Measurements from ENCODE around the gene HFE.
"Not testable (repeated sequence)": the region's sequence is repeated elsewhere in the genome, so short reads cannot be mapped to it uniquely, and the experiment has no call there.

HFE gene

GRCh38 chr6:26120115-26120514 is 32.9 kb downstream of the HFE start:
- peaks cover 21% of the 10 kb centered on the region for H3K36me3 Mint-ChIP-seq
- H3K27me3 Mint-ChIP-seq, H3K4me3 Mint-ChIP-seq: not testable (repeated sequence)

GRCh38 chr6:26120807-26121140 is 33.5 kb downstream of the HFE start:
- no peak for ATAC-seq
- peaks cover 7% of the 10 kb centered on the region for H3K9me3 Mint-ChIP-seq
- H3K4me3 Mint-ChIP-seq: no peak overlapping the region
- H3K27ac Mint-ChIP-seq: no peak overlapping the region
- H3K27me3 Mint-ChIP-seq: no peaks in the 10 kb centered on the region
- H3K36me3 Mint-ChIP-seq: peaks cover 26% of the 10 kb centered on the region
- peaks cover 20% of the 10 kb centered on the region for H3K4me1 Mint-ChIP-seq

More at GRCh38 chr6:26120115-26120514, 32.9 kb downstream of the HFE start:
- H3K4me1 Mint-ChIP-seq: peaks cover 20% of the 10 kb centered on the region
- not testable (repeated sequence) for H3K27ac Mint-ChIP-seq, ATAC-seq, H3K9me3 Mint-ChIP-seq

DNA sequence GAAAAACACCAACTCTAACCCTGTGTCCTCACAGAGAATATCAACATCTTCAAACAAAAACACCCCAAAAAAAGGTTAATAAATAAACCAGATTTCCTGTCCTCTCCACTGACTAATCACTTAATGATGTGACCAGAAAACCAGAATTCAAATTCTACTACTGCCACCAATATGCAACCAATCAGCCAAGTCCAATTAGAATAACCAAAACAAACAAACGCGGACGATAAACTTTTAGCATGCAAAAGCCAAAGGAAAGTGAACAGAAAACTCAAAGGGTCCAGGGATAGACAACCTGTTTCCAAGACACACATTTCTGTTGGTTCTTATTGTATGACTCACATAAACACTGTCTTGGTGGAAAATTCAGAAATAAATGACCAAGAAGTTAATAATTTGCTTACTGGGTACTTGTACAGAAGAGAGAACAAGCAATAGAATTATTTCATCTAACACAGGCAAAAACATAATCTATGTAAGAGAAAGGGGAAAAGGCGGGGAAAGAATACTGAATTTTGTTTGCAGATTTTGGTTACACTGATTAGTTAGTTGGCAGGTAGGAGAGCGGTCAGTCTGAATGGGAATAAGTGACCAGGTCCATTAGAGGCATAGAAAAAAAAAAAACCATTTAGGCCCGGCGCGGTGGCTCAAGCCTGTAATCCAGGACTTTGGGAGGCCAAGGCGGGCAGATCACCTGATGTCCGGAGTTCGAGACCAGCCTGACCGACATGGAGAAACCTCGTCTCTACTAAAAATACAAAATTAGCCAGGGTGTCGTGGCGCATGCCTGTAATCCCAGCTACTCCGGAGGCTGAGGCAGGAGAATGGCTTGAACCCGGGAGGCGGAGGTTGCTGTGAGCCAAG is 34.1 kb downstream of the HFE start:
- no peak for ATAC-seq
- H3K27ac Mint-ChIP-seq: peak overlapping the region; percentile 67
- H3K27me3 Mint-ChIP-seq: no peaks in the 10 kb centered on the region
- H3K4me1 Mint-ChIP-seq: peaks cover 20% of the 10 kb centered on the region
- peaks cover 31% of the 10 kb centered on the region for H3K36me3 Mint-ChIP-seq
- peak overlapping the region; percentile 43 for H3K4me3 Mint-ChIP-seq
- H3K9me3 Mint-ChIP-seq: peaks cover 7% of the 10 kb centered on the region

DNA sequence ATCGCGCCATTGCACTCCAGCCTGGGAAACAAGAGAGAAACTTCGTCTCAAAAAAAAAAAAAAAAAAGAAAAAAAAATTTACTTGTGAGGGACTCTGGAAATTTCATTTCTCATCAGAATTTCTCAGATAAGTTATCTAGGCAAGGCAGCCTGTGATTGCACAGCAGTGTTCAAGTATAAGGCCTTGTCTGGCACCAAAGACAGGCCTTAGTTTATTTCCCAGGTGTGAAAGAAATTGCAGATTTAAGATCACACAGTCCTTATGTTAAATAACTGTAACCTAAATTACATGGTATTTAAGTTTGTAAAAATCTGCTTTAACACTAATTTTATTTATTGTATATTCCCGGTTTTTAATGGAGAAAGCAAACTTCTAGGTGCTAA is 34.8 kb downstream of the HFE start:
- H3K27me3 Mint-ChIP-seq: no peaks in the 10 kb centered on the region
- H3K4me3 Mint-ChIP-seq: peak overlapping the region; percentile 96
- H3K36me3 Mint-ChIP-seq: peaks cover 38% of the 10 kb centered on the region
- ATAC-seq: no peak
- peak overlapping the region; percentile 100 for H3K27ac Mint-ChIP-seq
- H3K4me1 Mint-ChIP-seq: peaks cover 27% of the 10 kb centered on the region
- peaks cover 7% of the 10 kb centered on the region for H3K9me3 Mint-ChIP-seq

DNA sequence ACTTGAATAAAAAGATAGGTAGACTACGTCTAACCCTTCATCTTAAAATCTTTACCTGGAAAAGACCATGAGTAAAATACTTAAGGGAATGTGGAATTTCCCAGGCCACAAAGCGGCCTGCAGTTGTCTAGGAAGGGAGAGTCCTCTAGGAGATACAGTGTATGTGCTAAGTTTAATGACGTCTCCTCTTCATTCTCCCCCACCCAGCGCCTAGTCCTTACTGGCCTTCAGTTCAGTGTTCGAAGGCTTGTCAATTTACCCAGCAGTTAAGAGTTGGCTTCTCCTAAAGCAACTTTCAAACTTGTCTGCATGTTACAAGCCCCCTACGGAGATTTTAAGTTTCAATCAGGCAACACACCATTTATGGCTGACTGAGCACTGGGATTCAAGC is 35.2 kb downstream of the HFE start:
- ATAC-seq: no peak
- no peaks in the 10 kb centered on the region for H3K27me3 Mint-ChIP-seq
- H3K36me3 Mint-ChIP-seq: peaks cover 42% of the 10 kb centered on the region
- H3K9me3 Mint-ChIP-seq: peaks cover 7% of the 10 kb centered on the region
- H3K4me1 Mint-ChIP-seq: peaks cover 31% of the 10 kb centered on the region
- H3K4me3 Mint-ChIP-seq: peak overlapping the region; percentile 96
- H3K27ac Mint-ChIP-seq: peak overlapping the region; percentile 100

DNA sequence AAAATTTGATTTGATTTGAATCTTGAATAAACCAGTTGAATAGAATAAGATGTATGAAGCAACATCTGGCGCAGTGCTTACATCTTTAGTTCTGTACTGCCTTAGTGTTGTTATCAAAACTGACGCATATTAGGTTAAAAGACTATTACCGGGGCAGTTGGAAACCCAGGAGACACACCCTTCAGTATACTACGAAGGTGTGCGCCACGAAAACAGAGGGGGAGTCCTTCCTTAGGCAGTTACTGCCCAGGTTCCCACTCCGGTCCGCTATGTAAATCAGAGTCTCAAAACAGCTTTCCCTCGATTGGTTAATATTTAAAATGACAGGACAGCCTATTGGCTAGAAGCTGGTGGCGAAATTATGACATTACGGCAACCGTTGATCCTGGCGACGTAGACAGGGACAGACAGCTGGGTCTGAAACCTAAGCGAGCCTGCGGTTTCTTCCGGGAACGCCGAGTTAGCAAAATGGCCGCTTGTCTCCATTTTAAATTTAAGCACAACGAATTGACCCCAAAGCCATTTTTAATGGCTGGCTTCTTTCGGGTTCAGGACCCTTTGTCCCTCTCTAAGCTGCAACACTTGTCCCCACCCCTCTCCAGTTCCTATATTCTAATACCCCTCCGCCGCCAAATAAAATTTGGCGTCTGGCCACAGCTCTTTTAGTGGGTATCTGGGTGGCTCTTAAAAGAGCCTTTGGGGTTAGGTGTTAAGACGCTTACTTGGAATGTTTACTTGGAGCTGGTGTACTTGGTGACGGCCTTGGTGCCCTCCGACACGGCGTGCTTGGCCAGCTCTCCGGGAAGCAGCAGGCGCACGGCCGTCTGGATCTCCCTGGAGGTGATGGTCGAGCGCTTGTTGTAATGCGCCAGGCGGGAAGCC is 35.8 kb downstream of the HFE start:
- H3K27ac Mint-ChIP-seq: peak overlapping the region; percentile 100
- ATAC-seq: peak; percentile 88
- peak overlapping the region; percentile 96 for H3K4me3 Mint-ChIP-seq
- peaks cover 37% of the 10 kb centered on the region for H3K4me1 Mint-ChIP-seq
- H3K27me3 Mint-ChIP-seq: no peaks in the 10 kb centered on the region
- H3K9me3 Mint-ChIP-seq: peaks cover 7% of the 10 kb centered on the region
- H3K36me3 Mint-ChIP-seq: peaks cover 48% of the 10 kb centered on the region

GRCh38 chr6:26123675-26123946 is 36.4 kb downstream of the HFE start:
- peaks cover 54% of the 10 kb centered on the region for H3K36me3 Mint-ChIP-seq
- H3K4me1 Mint-ChIP-seq: peaks cover 43% of the 10 kb centered on the region
- no peaks in the 10 kb centered on the region for H3K27me3 Mint-ChIP-seq
- peak overlapping the region; percentile 100 for H3K27ac Mint-ChIP-seq
- peak overlapping the region; percentile 96 for H3K4me3 Mint-ChIP-seq
- peaks cover 7% of the 10 kb centered on the region for H3K9me3 Mint-ChIP-seq
- ATAC-seq: no peak

DNA sequence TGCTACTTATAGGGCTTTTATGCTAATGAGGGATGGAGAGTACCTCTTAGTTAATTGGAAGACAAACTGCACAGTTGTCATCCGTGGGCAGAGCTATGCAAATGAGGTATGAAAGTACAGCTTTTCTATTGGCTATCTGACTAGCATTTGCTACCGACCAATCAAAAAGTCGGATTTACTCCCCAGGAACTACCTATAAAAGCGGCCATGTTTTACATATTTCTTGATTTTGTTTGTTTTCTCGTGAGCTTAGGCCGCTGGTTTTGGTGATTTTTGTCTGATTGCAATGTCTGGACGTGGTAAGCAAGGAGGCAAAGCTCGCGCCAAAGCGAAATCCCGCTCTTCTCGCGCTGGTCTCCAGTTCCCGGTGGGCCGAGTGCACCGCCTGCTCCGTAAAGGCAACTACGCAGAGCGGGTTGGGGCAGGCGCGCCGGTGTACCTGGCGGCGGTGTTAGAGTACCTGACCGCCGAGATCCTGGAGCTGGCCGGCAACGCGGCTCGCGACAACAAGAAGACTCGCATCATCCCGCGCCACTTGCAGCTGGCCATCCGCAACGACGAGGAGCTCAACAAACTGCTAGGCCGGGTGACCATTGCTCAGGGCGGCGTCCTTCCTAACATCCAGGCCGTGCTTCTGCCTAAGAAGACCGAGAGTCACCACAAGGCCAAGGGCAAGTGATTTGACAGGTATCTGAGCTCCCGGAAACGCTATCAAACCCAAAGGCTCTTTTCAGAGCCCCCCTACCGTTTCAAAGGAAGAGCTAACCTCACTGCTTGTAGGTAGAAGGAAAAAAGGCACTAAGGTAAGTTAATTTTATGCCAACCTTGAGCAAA is 36.9 kb downstream of the HFE start:
- peak; percentile 93 for ATAC-seq
- H3K36me3 Mint-ChIP-seq: peaks cover 55% of the 10 kb centered on the region
- peak overlapping the region; percentile 96 for H3K4me3 Mint-ChIP-seq
- peak overlapping the region; percentile 100 for H3K27ac Mint-ChIP-seq
- H3K4me1 Mint-ChIP-seq: peaks cover 43% of the 10 kb centered on the region
- H3K27me3 Mint-ChIP-seq: no peaks in the 10 kb centered on the region
- peaks cover 7% of the 10 kb centered on the region for H3K9me3 Mint-ChIP-seq

GRCh38 chr6:26124781-26125685 is 37.8 kb downstream of the HFE start:
- peaks cover 7% of the 10 kb centered on the region for H3K9me3 Mint-ChIP-seq
- peak overlapping the region; percentile 100 for H3K27ac Mint-ChIP-seq
- no peaks in the 10 kb centered on the region for H3K27me3 Mint-ChIP-seq
- peaks cover 43% of the 10 kb centered on the region for H3K4me1 Mint-ChIP-seq
- peak overlapping the region; percentile 96 for H3K4me3 Mint-ChIP-seq
- ATAC-seq: no peak
- H3K36me3 Mint-ChIP-seq: peaks cover 55% of the 10 kb centered on the region

DNA sequence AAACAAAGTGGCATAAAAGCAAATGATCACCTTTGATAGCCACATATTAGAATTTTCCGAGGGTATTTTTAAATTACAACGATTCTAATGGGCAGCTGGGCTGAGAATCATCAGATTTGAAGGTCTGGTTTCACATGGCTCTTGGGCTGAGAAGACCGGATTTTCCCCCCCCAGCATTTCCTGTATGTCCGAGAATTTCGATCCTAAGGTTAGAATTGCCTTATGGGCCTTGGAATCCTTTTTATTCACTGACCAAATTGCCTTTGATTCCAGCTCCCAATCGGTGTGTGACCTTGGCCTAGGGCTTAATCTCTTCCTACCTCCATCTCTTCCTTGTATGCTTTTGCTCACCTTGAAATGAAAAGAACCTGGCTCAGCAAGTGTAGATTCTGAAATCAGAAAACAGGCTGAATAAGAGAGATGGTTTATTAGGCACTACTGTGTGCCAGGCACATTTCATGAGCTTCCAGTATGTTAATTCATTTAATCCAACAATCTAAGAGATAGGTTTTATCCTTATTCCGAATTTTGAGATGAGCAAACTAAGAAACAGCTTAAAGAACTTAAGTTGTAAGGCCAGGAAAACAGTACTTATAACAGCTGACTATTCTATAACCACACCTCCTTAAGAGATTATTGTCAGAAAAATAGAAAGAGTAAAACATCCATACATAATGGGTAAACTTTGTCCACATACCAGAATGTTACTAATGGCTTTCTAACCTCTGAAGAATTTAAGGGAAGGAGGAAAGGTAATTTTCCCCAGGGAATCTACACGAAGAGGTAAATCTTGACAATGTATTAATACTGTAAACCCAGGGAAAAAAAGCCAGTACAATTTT is 39.4 kb downstream of the HFE start:
- no peaks in the 10 kb centered on the region for H3K27me3 Mint-ChIP-seq
- peak overlapping the region; percentile 96 for H3K4me3 Mint-ChIP-seq
- ATAC-seq: no peak
- H3K27ac Mint-ChIP-seq: peak overlapping the region; percentile 100
- peaks cover 50% of the 10 kb centered on the region for H3K4me1 Mint-ChIP-seq
- no peaks in the 10 kb centered on the region for H3K9me3 Mint-ChIP-seq
- peaks cover 60% of the 10 kb centered on the region for H3K36me3 Mint-ChIP-seq

GRCh38 chr6:26128013-26128771 is 41.0 kb downstream of the HFE start:
- Mint-ChIP-seq H3K27ac (no peak overlapping the region), H3K36me3 (peaks cover 74% of the 10 kb centered on the region), H3K27me3 (no peaks in the 10 kb centered on the region), H3K9me3 (no peaks in the 10 kb centered on the region), H3K4me3 (peak overlapping the region; percentile 96), H3K4me1 (peaks cover 57% of the 10 kb centered on the region)
- no peak for ATAC-seq

- no peaks in the 10 kb centered on the region for H3K27me3 Mint-ChIP-seq
- H3K27ac Mint-ChIP-seq: no peak overlapping the region
- peaks cover 64% of the 10 kb centered on the region for H3K4me1 Mint-ChIP-seq
- no peak for ATAC-seq
- no peak overlapping the region for H3K4me3 Mint-ChIP-seq
- peaks cover 78% of the 10 kb centered on the region for H3K36me3 Mint-ChIP-seq
- no peaks in the 10 kb centered on the region for H3K9me3 Mint-ChIP-seq
Observed at GRCh38 chr6:26129656-26130055, 42.4 kb downstream of the HFE start.

- peaks cover 64% of the 10 kb centered on the region for H3K4me1 Mint-ChIP-seq
- H3K36me3 Mint-ChIP-seq: peaks cover 69% of the 10 kb centered on the region
- ATAC-seq: peak; percentile 12
- peak overlapping the region; percentile 21 for H3K4me3 Mint-ChIP-seq
- no peak overlapping the region for H3K27ac Mint-ChIP-seq
- no peaks in the 10 kb centered on the region for H3K27me3 Mint-ChIP-seq
- H3K9me3 Mint-ChIP-seq: no peaks in the 10 kb centered on the region
Observed at GRCh38 chr6:26130581-26131249, 43.5 kb downstream of the HFE start.
